Body of pancreas (tissue), 4 donors: ENCODE results near the gene SH2B3. TPM values are rescaled to one million over a fixed set of nuclear protein-coding genes. Genes with fewer than 3 reads are reported as not detected.

Experiments used
- ATAC-seq: fragments of 150-250 bp; one replicate; pipeline ENCODE4 v1.9.1; 2016
- DNase-seq, 4 donors: peaks; one replicate each; pipeline ENCODE4 v3.0.0-alpha.2; 2019
- H3K27ac ChIP-seq, 4 donors: fragments of 200-600 bp; sonication (generic); 1 replicate in 3 of 4; 2 replicates in 1 of 4; pipeline versions ENCODE4 v1.5.1 to v1.6.1; 2016 to 2019; ENCODE audit warnings: mild to moderate bottlenecking in 1 of 4, mixed read lengths in 1 of 4, moderate library complexity in 1 of 4
- H3K27me3 ChIP-seq, 2 donors: fragments of 200-600 bp; sonication (generic); one replicate each; pipeline ENCODE4 v1.6.0; 2016; ENCODE audit warnings: mild to moderate bottlenecking in 1 of 2
- H3K36me3 ChIP-seq, 2 donors: fragments of 200-600 bp; sonication (generic); replicated peaks in 1 of 2; 2 replicates each; pipeline ENCODE4 v1.5.1; 2016; ENCODE audit warnings: low read depth in 2 of 2; ENCODE audit not compliant: insufficient read depth in 1 of 2
- H3K4me1 ChIP-seq: fragments of 200-600 bp; sonication (generic); one replicate; pipeline ENCODE4 v1.6.0; 2016
- H3K4me3 ChIP-seq, 2 donors: fragments of 200-600 bp; sonication (generic); 1 replicate in 1 of 2; 2 replicates in 1 of 2; pipeline ENCODE4 v1.5.1; 2016 to 2019
- H3K9me3 ChIP-seq, 3 donors: fragments of 200-600 bp; sonication (generic); 1 replicate in 2 of 3; 2 replicates in 1 of 3; pipeline ENCODE4 v1.5.1; 2016
- POLR2A ChIP-seq, 3 donors: fragments of 450-650 bp; IDR thresholded peaks; one replicate each; pipeline ENCODE4 v1.6.1; 2016; ENCODE audit warnings: antibody characterized with exemption in 3 of 3, mild to moderate bottlenecking in 2 of 3
- WGBS, 2 donors: methylation state at CpG; one replicate each; pipeline ENCODE4 v1.1.5; 2017; 5-methylcytosine and 5-hydroxymethylcytosine counted together
- intact Hi-C: fragments of 100-400 bp; cut with DNase I; formaldehyde crosslinking; loops from one replicate; pipeline ENCODE4 v1.15.1; 2023
- total RNA-seq, 2 donors: library from RNA; depleted of rRNA; stranded (reverse); fragments of >200 nt; gene quantifications; one replicate each; pipeline ENCODE4 v1.1.0, GENCODE V29; 2016
- TF ChIP-seq, protein P1 (sequence below), 7 experiments: fragments of 450-650 bp in 4 of 7; fragments of 200-600 bp in 3 of 7; sonication (generic) in 3 of 7; IDR thresholded peaks; one replicate each; pipeline ENCODE4 v1.5.1; 2016 to 2019; ENCODE audit warnings: antibody characterized with exemption in 7 of 7

The SH2B3 gene
- total RNA-seq, 2 donors from 2014 or later, result 23.1 to 41.9 TPM

DNA sequence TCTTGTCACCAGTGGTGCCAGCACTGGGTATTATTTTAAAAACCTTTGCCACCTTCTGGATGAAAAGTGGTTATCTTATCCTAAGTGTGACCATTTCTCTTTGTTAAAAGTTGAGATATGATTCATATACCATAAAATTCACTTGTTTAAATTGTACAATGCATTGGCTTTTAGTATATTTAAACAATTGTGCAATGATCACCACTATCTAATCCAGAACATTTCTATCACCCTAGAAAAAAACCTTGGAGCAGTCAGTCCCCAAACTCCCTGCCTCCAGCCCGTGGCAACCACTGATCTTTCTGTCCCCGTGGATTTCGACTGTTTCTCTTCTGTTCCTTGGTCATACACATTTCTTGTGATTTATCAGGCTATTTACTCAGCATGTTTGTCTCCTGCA is 28.3 kb downstream of the SH2B3 start:
- ATAC-seq (no peak), DNase-seq (no peak)
- intact Hi-C loops, result no loop called here
- Histone ChIP-seq H3K9me3 (no peaks in the 10 kb centered on the region), H3K27me3 (no peaks in the 10 kb centered on the region), H3K4me1 (peaks cover 61% of the 10 kb centered on the region), H3K27ac (peak overlapping the region; percentile 60 to 77 (median 66)), H3K4me3 (no peak overlapping the region), H3K36me3 (no peaks in the 10 kb centered on the region)
- no peak for TF ChIP-seq POLR2A (IDR thresholded peaks at IDR 0.05)
- TF ChIP-seq, protein P1, sequence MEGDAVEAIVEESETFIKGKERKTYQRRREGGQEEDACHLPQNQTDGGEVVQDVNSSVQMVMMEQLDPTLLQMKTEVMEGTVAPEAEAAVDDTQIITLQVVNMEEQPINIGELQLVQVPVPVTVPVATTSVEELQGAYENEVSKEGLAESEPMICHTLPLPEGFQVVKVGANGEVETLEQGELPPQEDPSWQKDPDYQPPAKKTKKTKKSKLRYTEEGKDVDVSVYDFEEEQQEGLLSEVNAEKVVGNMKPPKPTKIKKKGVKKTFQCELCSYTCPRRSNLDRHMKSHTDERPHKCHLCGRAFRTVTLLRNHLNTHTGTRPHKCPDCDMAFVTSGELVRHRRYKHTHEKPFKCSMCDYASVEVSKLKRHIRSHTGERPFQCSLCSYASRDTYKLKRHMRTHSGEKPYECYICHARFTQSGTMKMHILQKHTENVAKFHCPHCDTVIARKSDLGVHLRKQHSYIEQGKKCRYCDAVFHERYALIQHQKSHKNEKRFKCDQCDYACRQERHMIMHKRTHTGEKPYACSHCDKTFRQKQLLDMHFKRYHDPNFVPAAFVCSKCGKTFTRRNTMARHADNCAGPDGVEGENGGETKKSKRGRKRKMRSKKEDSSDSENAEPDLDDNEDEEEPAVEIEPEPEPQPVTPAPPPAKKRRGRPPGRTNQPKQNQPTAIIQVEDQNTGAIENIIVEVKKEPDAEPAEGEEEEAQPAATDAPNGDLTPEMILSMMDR (IDR thresholded peaks at IDR 0.05), result no peak
- 17 to 30% methylated on average over 3 of the region's 3 CpGs for WGBS, 2 donors

DNA sequence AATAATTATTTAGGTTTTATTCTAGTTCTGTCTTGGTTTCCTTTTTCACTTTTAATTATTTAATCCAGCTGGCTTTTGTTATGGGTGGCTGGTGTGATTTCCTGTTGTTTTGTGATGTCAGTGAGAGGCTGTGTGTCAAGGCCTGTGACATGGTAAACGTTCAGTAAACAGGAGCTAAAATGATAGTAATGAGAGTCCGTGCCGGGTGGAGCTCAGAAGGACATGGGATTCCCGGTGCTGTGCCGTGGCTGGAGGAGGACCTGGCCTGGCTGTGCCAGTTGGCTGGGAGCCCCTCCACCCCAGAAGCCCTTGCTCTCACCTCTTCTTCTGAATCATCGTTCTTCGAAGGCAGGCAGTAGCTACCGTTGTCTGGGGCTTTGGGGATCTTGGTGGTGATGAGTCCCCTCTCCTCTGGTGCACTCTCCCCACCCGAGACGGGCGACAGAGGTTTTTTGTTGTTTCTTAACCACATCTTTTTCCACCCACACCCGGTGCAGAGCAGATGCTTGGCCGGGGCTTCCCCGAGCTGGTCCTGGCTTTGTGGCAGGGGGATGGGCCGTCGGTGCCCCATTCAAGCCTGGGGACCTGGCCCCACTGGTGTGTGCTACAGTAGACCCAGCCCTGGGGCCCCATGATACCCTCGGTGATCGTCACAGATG is 29.1 kb downstream of the SH2B3 start:
- ATAC-seq (peak; percentile 60), DNase-seq (peak; percentile 59 to 77 (median 69))
- no peaks in the 10 kb centered on the region for H3K9me3 ChIP-seq
- 22 to 34% methylated on average over 12 to 18 of the region's 18 CpGs for WGBS, 2 donors
- peak overlapping the region; percentile 52 to 77 (median 66) for H3K27ac ChIP-seq
- H3K4me3 ChIP-seq, result no peak overlapping the region
- TF ChIP-seq, protein P1 (IDR thresholded peaks at IDR 0.05), result no peak
- TF ChIP-seq POLR2A (IDR thresholded peaks at IDR 0.05), result no peak
- H3K4me1 ChIP-seq, result peaks cover 61% of the 10 kb centered on the region
- H3K27me3 ChIP-seq, result no peaks in the 10 kb centered on the region
- no peaks in the 10 kb centered on the region for H3K36me3 ChIP-seq
- intact Hi-C loops, result no loop called here

DNA sequence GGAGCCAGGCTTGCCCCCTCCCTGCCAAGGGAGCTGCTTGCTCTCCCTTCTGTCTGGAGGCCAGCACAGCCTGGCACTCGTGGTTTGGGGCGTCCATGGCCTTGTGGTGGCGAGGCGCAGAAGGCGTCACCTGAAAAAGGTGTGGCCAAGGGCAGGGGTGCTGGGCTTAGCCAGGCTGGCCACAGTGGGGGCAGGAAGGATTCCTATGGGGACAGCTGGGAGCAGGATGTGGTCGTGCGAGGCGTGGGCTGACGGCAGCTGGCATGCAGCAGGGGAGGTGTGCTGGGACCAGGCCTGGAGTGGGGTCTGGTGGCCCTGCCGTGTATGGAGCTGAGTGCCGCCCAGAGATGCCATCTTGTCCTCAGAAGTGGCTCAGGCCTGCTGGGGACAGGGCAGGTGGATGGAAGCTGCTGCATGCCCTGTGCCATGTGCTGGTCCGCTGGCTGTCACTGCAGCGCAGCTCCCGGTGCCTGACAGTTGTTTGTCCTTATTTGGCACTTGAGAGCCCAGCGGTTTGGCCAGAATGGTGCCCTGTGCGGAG is 30.0 kb downstream of the SH2B3 start:
- H3K36me3 ChIP-seq, result no peaks in the 10 kb centered on the region
- ATAC-seq (no peak), DNase-seq (no peak)
- H3K27me3 ChIP-seq, result no peaks in the 10 kb centered on the region
- intact Hi-C loops, result no loop called here
- no peak overlapping the region for H3K4me3 ChIP-seq
- H3K9me3 ChIP-seq, result no peaks in the 10 kb centered on the region
- H3K4me1 ChIP-seq, result peaks cover 61% of the 10 kb centered on the region
- peak overlapping the region in 2 of 4 donors; percentile 67 to 77 for H3K27ac ChIP-seq
- TF ChIP-seq, protein P1 (IDR thresholded peaks at IDR 0.05), result no peak
- no peak for TF ChIP-seq POLR2A (IDR thresholded peaks at IDR 0.05)
- WGBS, 2 donors, result 80 to 83% methylated on average over 8 to 15 of the region's 16 CpGs

DNA sequence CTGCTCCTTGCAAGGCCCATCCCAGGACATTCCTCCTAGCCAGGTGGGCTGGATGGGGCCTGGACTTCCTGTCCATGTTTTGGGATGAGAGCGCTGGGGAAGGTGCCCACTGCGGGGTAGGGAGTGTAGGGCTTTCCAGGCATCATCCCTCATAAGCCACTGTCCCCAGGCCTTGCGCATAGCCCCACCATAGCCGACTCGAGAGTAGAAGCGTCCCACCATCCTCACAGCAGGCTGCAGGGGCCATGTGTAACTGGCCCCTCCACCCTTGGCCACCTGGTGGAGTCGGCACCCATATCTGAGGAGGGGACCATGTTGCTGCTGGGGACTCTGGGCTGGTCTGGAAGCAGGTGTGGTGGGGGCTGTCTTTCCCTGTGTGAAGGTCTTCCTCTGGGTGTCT is 30.5 kb downstream of the SH2B3 start:
- H3K36me3 ChIP-seq, result no peaks in the 10 kb centered on the region
- no peak for ATAC-seq
- peaks cover 61% of the 10 kb centered on the region for H3K4me1 ChIP-seq
- peak overlapping the region in 1 of 4 donors; percentile 67 for H3K27ac ChIP-seq
- TF ChIP-seq POLR2A (IDR thresholded peaks at IDR 0.05), result no peak
- TF ChIP-seq, protein P1 (IDR thresholded peaks at IDR 0.05), result no peak
- H3K27me3 ChIP-seq, result no peaks in the 10 kb centered on the region
- no peak for DNase-seq
- intact Hi-C loops, result no loop called here
- H3K9me3 ChIP-seq, result no peaks in the 10 kb centered on the region
- H3K4me3 ChIP-seq, result no peak overlapping the region
- 93% methylated on average over 7 of the region's 7 CpGs; no CpG with 5 or more reads in 1 of the 2 donors for WGBS, 2 donors

DNA sequence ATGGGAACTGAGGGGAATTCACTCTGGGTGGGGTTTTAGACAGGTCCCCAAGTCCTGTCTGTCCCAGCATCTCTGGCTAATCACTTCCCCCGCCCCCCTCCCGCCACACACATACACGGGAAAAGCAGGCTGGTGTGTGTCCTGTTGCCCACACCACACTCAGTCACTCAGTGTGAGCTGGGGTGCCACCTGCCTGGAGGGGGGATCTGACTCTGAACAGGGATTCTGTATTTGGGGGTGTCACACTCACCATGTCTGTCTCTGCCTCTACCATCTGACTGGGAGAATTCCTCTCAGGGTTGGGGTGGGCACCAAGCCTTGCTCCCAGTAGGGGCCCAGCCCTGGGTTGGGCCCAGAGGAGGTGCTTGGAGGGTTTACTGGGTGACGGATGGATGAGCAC is 31.1 kb downstream of the SH2B3 start:
- TF ChIP-seq POLR2A (IDR thresholded peaks at IDR 0.05), result no peak
- TF ChIP-seq, protein P1 (IDR thresholded peaks at IDR 0.05), result no peak
- intact Hi-C loops, result no loop called here
- Histone ChIP-seq H3K9me3 (no peaks in the 10 kb centered on the region), H3K36me3 (no peaks in the 10 kb centered on the region), H3K27ac (no peak overlapping the region), H3K27me3 (no peaks in the 10 kb centered on the region), H3K4me1 (peaks cover 56% of the 10 kb centered on the region), H3K4me3 (no peak overlapping the region)
- DNase-seq (no peak), ATAC-seq (no peak)
- WGBS, 2 donors, result 58 to 62% methylated on average over 2 to 4 of the region's 4 CpGs
